NCI-H1694 (cell line): ENCODE results near the gene CFAP20.
"Not testable (repeated sequence)": the region's sequence is repeated elsewhere in the genome, so short reads cannot be mapped to it uniquely, and the experiment has no call there.

Source experiments
- DNase-seq: peaks from one replicate; lab custom pipeline; 2025; lab: John Stamatoyannopoulos, UW

Gene CFAP20

GRCh38 chr16:58096249-58096648 lies 32.9 kb downstream of the CFAP20 start:
- DNase-seq: no peak

DNA sequence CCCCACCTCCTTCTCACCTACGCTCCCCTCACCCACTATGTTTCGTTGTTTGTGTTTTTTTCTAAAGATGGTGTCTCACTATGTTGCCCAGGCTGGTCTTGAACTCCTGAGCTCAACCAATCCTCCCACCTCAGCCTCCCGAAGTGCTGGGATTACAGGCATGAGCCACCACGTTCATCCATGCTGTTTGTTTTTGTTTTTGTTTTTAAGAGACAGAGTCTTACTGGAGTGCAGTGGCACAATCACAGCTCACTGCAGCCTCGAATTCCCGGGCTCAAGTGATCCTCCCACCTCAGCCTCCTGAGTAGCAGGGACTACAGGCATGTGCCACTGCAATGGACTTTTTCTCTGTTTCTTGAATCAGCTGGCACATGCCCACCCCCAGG lies 33.6 kb downstream of the CFAP20 start:
- DNase-seq: not testable (repeated sequence)

GRCh38 chr16:58094791-58095574 lies 34.2 kb downstream of the CFAP20 start:
- no peak for DNase-seq

- DNase-seq: no peak
These were observed 35.2 kb downstream of the CFAP20 start for GRCh38 chr16:58094026-58094425.

- DNase-seq: not testable (repeated sequence)
These were observed 38.8 kb downstream of the CFAP20 start for GRCh38 chr16:58090396-58090795.

- no peak for DNase-seq
These were observed 41.1 kb downstream of the CFAP20 start for GRCh38 chr16:58088091-58088490.

- no peak for DNase-seq
These were observed 41.8 kb downstream of the CFAP20 start for GRCh38 chr16:58087209-58087913.

DNA sequence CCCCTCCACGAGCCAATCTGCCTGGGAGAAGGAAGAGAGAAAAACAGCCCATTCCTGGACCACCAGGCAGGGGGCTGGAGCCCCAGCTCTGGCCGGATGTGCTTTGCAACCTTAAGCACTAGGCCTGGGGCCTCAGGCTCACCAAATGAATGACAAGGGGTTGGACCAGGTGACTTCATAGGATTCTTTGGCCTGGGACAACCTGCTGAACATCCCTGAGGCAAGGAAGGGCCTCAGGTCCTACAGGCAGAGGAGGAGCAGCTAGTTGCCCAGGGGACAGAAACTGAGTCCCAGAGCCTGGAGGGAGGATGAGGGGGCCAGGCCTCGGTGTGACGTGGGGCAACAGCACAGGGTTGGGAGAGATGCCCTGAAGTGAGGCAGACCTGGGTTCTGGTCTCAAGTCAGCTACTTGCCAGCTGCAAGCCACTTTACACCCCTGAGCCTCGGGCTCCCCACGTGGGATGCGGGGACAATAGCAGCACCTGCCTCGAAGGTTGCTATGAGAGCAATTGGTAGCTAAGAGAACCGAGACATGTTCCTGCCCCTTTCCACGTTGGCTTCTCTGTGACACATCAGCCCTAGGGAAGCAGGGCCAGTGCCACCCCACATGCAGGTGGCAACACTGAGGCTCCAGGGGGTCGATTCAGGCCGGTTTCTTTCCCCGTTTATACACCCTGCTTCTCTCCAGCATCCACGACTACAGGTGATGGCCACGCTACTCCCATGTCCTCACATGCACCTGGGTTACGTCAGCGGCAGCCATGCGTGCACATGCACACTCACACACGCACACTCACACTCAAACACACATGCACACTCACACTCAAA lies 42.6 kb downstream of the CFAP20 start:
- DNase-seq: no peak

DNA sequence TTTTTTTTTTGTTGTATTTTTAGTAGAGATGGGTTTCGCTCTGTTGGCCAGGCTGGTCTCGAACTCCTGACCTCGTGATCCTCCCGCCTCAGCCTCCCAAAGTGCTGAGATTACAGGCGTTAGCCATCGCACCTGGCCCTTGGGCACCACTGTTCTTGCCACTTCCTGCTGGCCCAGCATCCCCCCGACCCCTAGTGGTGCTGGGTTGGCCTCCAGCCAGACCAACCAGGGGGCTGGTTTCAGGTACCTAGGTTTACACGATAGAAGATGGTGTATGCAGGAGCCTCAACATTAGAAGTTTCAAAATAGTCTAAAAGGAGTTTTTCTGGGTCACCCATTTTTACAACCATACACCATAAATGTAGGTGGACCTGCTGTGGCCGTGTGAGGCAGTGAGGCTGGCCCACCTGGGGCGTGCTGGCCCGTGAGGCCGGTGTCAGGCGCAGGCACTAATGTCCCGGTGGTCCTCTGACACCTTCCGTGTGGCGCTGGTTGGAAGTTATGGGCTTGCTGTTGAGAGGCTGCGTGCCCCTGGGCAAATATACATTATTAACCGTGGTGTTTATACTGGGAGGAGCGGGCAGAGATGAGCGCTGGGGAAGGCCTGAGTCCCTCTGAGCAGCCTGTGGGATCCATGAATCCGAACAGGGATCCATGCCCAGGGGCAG lies 43.5 kb downstream of the CFAP20 start:
- DNase-seq: no peak

DNA sequence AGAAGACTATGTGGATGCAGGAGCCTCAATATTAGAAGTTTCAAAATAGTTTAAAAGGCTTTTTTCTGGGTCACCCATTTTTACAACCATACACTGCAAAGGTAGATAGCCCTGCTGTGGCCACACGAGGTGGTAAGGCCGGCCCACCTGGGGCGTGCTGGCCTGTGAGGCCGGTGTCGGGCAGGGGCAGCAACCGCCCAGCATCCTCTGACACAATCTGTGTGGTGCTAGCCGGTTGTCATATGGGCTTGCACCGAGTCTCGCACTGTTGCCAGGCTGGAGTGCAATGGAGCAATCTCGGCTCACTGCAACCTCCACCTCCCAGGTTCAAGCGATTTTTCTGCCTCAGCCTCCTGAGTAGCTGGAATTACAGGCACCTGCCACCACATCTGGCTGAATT lies 44.0 kb downstream of the CFAP20 start:
- no peak for DNase-seq

DNA sequence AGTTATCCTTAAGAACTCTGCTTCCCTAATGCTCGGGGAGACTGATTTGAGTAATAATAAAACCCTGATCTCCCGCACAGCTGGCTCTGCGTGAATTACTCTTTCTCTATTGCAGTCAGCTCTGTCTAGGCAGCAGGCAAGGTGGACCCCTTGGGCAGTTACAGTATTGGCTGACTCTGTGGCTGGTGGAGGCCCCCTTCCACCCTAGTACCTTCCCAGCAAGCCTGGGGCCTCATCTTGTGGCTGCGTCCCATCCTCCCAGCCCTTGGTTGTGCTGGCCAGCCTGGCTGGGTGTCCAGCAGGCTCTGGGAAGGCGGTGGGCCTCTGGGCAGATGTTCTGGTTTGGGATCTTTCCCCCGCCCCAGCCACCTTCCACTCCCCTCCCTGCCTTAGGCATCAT lies 44.5 kb downstream of the CFAP20 start:
- no peak for DNase-seq

- no peak for DNase-seq
These were observed 46.8 kb downstream of the CFAP20 start for GRCh38 chr16:58082381-58082780.

DNA sequence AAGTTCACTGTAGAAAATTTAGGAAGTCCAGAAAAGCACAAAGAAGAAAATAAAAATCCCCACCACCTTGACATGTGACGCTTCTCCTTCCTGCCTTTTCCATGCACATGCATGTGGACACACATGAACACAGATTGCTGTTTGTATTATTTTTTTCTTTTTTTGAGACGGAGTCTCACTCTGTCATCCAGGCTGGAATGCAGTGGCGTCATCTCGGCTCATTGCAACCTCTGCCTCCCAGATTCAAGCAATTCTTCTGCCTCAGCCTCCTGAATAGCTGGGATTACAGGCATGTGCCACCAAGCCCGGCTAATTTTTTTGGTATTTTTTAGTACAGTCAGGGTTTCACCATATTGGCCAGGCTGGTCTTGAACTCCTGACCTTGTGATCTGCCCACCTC lies 48.5 kb downstream of the CFAP20 start:
- DNase-seq: not testable (repeated sequence)

- no peak for DNase-seq
These were observed 51.4 kb downstream of the CFAP20 start for GRCh38 chr16:58077796-58078195.

DNA sequence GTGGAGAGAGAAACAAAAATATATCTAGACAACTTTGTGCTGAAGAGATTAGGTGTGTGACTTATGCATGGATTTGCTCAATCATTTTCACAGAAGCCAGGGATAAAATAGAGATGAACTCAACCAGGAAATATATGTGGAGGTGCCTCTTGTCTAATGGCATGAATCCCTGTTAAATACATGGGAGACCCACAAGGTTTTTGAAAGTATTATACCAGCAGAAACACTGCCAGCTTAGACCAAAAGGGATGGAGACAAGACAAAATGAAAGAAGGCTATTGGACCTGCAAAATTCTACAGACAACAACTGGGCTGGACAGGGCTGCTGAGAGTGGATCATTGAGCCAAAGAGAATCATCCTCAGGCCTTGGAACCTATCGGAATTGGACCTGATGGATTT lies 52.7 kb downstream of the CFAP20 start:
- DNase-seq: no peak

DNA sequence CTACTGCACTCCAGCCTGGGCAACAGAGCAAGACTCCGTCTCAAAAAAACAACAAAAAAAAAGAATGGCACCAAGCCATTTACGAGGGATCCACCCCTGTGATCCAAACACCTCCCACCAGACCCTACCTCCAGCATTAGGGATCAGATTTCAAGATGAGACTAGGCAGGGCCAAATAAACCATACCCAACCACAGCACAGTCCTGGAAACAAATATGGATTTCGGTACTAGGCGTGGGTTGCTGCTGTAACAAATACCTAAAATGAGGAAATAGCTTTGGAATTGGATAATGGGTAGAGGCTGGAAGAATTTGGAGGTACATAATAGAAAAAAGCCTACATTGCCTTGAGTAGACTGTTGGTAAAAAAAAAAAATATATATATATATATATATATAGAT lies 54.5 kb downstream of the CFAP20 start:
- DNase-seq: no peak

- not testable (repeated sequence) for DNase-seq
These were observed 56.1 kb downstream of the CFAP20 start for GRCh38 chr16:58073086-58073485.

GRCh38 chr16:58072134-58072533 lies 57.0 kb downstream of the CFAP20 start:
- DNase-seq: not testable (repeated sequence)

DNA sequence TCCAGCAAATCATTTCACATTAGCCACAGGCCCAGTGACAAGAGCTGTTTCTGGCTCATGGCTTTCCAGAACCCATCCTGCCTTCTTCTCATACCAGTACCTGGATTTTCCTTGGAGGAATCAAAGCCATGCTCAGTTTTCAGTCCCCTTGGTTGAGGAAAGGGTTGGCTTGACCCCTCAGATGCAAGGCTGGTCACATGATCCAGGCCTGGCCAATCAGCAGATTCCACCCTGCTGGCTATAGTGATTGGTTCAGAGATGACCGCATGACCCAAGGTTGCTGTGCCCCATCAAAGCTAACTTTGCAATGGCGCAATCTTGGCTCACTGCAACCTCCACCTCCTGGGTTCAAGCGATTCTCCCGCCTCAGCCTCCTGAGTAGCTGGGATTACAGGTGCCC lies 58.6 kb downstream of the CFAP20 start:
- DNase-seq: no peak
